T-helper 17 cell (primary cell): Measurements from ENCODE around the gene B4GALNT1. TPM values are rescaled to one million over a fixed set of nuclear protein-coding genes. Genes with fewer than 3 reads are reported as not detected.
"Not testable (repeated sequence)": the region's sequence is repeated elsewhere in the genome, so short reads cannot be mapped to it uniquely, and the experiment has no call there.

Experiments
- ATAC-seq: fragments of 150-1000 bp; cut with Tn5 transposase; 2 replicates; pipeline ENCODE4 v1.10.0; 2021; ENCODE audit warnings: mild to moderate bottlenecking, moderate library complexity
- DNase-seq, 3 donors: peaks; one replicate each; pipeline versions ENCODE4 v3.0.0 to v3.0.0-alpha.2; 2020 to 2021
- H3K9me3 ChIP-seq: one replicate; pipeline ENCODE4 v1.7.0; 2013; ENCODE audit warnings: low read length, mild to moderate bottlenecking; ENCODE audit not compliant: control insufficient read depth, poor library complexity, severe bottlenecking
- H3K27ac Mint-ChIP-seq: one replicate; pipeline ENCODE4 v1.8.0; 2022; ENCODE audit warnings: mild to moderate bottlenecking, moderate library complexity, mixed read lengths
- H3K27me3 Mint-ChIP-seq: one replicate; pipeline ENCODE4 v1.8.0; 2022; ENCODE audit warnings: mixed read lengths
- H3K36me3 Mint-ChIP-seq: one replicate; pipeline ENCODE4 v1.8.0; 2022; ENCODE audit warnings: low read depth, mixed read lengths
- H3K4me1 Mint-ChIP-seq: one replicate; pipeline ENCODE4 v1.8.0; 2022; ENCODE audit warnings: mild to moderate bottlenecking, mixed read lengths
- H3K4me3 Mint-ChIP-seq: one replicate; pipeline ENCODE4 v1.8.0; 2022; ENCODE audit warnings: mild to moderate bottlenecking, moderate library complexity, mixed read lengths
- total RNA-seq, 4 donors: library from RNA in 2 of 4; stranded (reverse) in 2 of 4; gene quantifications; one replicate each; pipeline ENCODE4 v1.2.3 and lab custom pipeline; 2022 to 2026

Gene B4GALNT1
- total RNA-seq, 2 donors from 2014 or later, result not detected

GRCh38 chr12:57622293-57623245 lies 10.4 kb downstream of the B4GALNT1 start:
- H3K36me3 Mint-ChIP-seq, result peaks cover 16% of the 10 kb centered on the region
- H3K4me1 Mint-ChIP-seq, result peaks cover 33% of the 10 kb centered on the region
- H3K27me3 Mint-ChIP-seq, result peaks cover 93% of the 10 kb centered on the region
- DNase-seq (no peak), ATAC-seq (no peak)
- peak overlapping the region; percentile 92 for H3K4me3 Mint-ChIP-seq
- no peaks in the 10 kb centered on the region for H3K9me3 ChIP-seq
- H3K27ac Mint-ChIP-seq, result no peak overlapping the region

DNA sequence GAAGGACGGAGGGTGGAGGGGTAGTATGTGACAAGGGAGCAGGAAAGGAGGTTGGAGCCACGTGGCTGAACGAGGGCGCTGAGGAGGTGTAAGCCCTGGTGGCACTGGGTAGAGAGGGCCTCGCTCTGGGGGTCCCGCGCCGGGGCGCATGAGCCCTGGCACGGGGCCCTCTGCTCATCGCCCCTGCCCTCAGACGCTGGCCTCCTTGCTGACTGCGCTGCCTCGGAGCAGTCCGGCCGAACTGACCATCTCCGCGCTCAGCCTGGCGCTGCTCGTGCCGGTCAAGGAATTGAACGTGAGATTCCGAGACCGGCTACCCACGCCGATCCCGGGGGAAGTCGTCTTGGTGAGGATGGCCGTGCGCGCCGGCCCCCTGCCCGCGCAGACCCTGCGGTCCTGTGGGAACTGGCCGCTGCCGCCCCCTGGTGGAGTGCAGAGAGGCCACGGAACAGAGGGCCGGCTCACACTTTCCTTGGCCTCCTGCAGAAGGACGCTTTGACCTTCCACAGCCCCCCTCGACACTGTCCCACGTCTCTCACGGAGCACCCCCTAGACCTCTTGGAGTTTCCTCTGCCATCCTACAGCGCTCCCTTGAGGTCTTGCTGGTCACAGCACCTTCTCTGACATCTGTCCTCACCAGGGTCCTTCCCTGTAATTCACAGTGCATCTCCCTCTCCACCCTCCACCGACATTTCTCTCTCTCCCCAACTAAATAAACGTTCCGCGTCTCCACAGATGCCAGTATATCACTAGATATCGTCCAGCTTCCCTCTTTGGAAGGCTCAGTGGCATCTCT lies 11.3 kb downstream of the B4GALNT1 start:
- H3K36me3 Mint-ChIP-seq, result peaks cover 16% of the 10 kb centered on the region
- H3K4me3 Mint-ChIP-seq, result peak overlapping the region; percentile 92
- no peak overlapping the region for H3K27ac Mint-ChIP-seq
- ATAC-seq (peak; percentile 69), DNase-seq (peak; percentile 39 to 54 (median 45))
- peaks cover 29% of the 10 kb centered on the region for H3K4me1 Mint-ChIP-seq
- no peaks in the 10 kb centered on the region for H3K9me3 ChIP-seq
- H3K27me3 Mint-ChIP-seq, result peaks cover 96% of the 10 kb centered on the region

GRCh38 chr12:57620936-57621496 lies 12.0 kb downstream of the B4GALNT1 start:
- Mint-ChIP-seq H3K27ac (no peak overlapping the region), H3K36me3 (peaks cover 16% of the 10 kb centered on the region), H3K4me1 (peaks cover 29% of the 10 kb centered on the region), H3K4me3 (peak overlapping the region; percentile 92), H3K27me3 (peaks cover 96% of the 10 kb centered on the region)
- no peaks in the 10 kb centered on the region for H3K9me3 ChIP-seq
- DNase-seq (no peak), ATAC-seq (no peak)

DNA sequence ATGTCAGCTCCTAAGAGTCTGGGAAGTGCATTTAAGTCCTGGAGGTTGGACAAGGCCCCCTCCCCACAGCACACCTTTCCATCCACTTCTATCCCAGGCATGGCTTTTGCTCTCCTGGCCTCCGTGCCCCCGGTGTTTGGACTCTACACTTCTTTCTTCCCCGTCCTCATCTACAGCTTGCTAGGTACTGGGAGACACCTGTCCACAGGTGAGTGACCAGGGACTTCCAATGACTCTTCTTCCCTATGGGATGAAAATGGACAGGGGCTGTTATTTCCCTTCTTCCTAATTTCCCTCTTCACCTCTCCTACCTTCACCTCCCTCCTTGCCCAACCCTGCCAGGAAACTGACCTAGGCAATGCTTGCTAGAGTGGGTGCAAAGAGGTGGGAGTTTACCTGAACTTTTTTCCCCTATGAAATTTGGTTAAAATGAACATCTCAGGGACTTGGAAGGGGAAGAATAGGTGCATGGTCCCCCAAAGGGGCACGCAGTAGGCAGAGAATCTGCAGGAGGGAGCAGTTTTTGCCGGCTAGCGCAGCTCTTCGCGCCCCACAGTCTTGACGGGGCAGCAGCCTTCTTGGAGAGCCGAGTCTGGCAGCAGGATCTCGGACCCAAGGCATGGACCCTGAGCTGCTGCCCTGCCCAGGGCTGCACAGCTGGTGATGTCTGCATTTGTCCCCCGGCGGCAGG lies 12.6 kb downstream of the B4GALNT1 start:
- H3K9me3 ChIP-seq, result no peaks in the 10 kb centered on the region
- H3K4me3 Mint-ChIP-seq, result peak overlapping the region; percentile 92
- peaks cover 18% of the 10 kb centered on the region for H3K36me3 Mint-ChIP-seq
- H3K4me1 Mint-ChIP-seq, result peaks cover 29% of the 10 kb centered on the region
- no peak overlapping the region for H3K27ac Mint-ChIP-seq
- no peak for DNase-seq
- ATAC-seq, result no peak
- peaks cover 96% of the 10 kb centered on the region for H3K27me3 Mint-ChIP-seq

- Mint-ChIP-seq H3K36me3 (peaks cover 14% of the 10 kb centered on the region), H3K27ac (no peak overlapping the region), H3K27me3 (peaks cover 96% of the 10 kb centered on the region), H3K4me3 (peak overlapping the region; percentile 68), H3K4me1 (peaks cover 29% of the 10 kb centered on the region)
- H3K9me3 ChIP-seq, result no peaks in the 10 kb centered on the region
- DNase-seq, result peak in 1 of 3 donors; percentile 18
- peak; percentile 71 for ATAC-seq
These were observed 13.4 kb downstream of the B4GALNT1 start for GRCh38 chr12:57619434-57620244.

DNA sequence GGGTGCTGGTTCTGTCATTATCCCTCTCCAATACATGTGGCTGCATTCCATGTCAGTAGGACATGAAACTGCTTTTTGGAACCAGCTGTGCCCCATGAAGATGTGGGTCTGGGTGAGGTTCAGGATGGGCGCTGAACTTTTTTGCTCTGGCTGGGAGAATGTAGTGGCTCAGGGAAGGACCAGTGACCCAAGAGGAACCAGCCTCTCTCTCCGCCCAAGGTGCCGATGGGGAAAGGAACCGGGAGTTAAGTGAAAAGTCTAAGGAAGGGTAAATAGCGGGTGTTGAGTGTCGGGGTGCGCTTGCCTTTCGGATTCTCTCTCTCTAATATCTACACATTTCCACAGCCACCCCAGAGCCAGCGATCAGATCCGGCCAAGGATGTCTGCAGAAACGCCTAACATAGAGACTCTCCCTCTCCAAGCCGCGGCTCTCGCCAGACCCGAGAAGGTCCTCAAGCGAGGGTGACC lies 14.0 kb downstream of the B4GALNT1 start:
- no peaks in the 10 kb centered on the region for H3K9me3 ChIP-seq
- DNase-seq, result no peak
- Mint-ChIP-seq H3K27ac (no peak overlapping the region), H3K36me3 (peaks cover 11% of the 10 kb centered on the region), H3K27me3 (peaks cover 95% of the 10 kb centered on the region), H3K4me3 (peak overlapping the region; percentile 68), H3K4me1 (peaks cover 29% of the 10 kb centered on the region)
- no peak for ATAC-seq

DNA sequence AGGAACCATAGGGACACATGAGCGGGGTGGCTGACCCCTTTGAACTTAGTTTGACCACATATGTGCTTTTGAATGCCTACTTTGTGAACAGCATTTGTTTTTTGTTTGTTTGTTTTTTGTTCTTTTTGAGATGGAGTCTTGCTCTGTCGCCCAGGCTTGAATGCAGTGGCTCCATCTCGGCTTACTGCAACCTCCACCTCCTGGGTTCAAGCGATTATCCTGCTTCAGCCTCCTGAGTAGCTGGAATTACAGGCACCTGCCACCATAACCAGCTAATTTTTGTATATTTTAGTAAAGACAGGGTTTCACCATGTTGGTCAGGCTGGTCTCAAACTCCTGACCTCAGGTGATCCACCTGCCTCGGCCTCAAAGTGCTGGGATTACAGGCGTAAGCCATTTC lies 14.6 kb downstream of the B4GALNT1 start:
- not testable (repeated sequence) for DNase-seq, H3K9me3 ChIP-seq, H3K4me3 Mint-ChIP-seq, ATAC-seq, H3K27ac Mint-ChIP-seq
- H3K27me3 Mint-ChIP-seq, result peaks cover 89% of the 10 kb centered on the region
- H3K36me3 Mint-ChIP-seq, result peaks cover 11% of the 10 kb centered on the region
- peaks cover 29% of the 10 kb centered on the region for H3K4me1 Mint-ChIP-seq

- H3K36me3 Mint-ChIP-seq, result peaks cover 9% of the 10 kb centered on the region
- peaks cover 27% of the 10 kb centered on the region for H3K4me1 Mint-ChIP-seq
- ATAC-seq (no peak), DNase-seq (no peak)
- peaks cover 89% of the 10 kb centered on the region for H3K27me3 Mint-ChIP-seq
- no peaks in the 10 kb centered on the region for H3K9me3 ChIP-seq
- H3K27ac Mint-ChIP-seq, result no peak overlapping the region
- no peak overlapping the region for H3K4me3 Mint-ChIP-seq
These were observed 15.1 kb downstream of the B4GALNT1 start for GRCh38 chr12:57617942-57618341.

DNA sequence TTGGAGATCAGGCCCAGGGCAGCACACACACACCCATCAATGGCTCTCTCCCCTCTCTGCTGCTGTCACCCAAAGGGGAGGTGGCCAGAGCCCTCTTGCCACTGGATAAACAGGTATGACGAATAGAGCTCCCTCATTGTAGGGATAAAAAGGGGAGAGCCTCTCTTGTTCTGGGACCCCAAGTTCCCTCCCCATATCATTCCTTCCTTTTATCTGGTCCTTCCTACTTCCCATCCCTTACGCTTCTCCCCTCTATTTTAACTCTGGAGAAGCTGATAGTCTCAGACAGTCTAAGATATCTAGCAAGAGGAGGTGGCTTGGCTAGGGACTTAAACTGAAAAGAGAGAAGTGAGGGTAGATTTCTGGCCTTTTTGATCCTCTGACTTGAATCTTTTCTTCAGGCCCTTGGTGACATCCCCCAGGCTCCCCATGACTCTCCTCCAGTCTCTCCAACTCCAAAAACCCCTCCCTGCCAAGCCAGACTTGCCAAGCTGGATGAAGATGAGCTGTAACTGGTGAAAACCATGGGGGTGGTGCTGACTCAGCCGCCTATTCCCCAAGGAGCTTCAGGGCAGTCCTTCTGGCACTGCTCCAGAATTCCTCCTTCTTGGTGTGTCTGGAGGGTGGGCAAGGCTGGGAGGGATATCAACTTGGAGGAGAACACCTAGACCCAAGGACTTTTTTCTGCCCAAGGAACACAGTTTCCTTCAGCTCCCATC lies 16.5 kb downstream of the B4GALNT1 start:
- ATAC-seq, result no peak
- Mint-ChIP-seq H3K4me3 (no peak overlapping the region), H3K27me3 (peaks cover 84% of the 10 kb centered on the region)

GRCh38 chr12:57615637-57616036 lies 17.4 kb downstream of the B4GALNT1 start:
- no peaks in the 10 kb centered on the region for H3K9me3 ChIP-seq
- Mint-ChIP-seq H3K36me3 (peaks cover 2% of the 10 kb centered on the region), H3K27me3 (peaks cover 77% of the 10 kb centered on the region), H3K4me3 (no peak overlapping the region), H3K27ac (no peak overlapping the region), H3K4me1 (peaks cover 10% of the 10 kb centered on the region)
- DNase-seq (no peak), ATAC-seq (no peak)

More for the DNA sequence above, 16.5 kb downstream of the B4GALNT1 start:
- no peak overlapping the region for H3K27ac Mint-ChIP-seq
- H3K9me3 ChIP-seq, result no peaks in the 10 kb centered on the region
- H3K4me1 Mint-ChIP-seq, result peaks cover 16% of the 10 kb centered on the region
- DNase-seq, result no peak
- peaks cover 2% of the 10 kb centered on the region for H3K36me3 Mint-ChIP-seq

DNA sequence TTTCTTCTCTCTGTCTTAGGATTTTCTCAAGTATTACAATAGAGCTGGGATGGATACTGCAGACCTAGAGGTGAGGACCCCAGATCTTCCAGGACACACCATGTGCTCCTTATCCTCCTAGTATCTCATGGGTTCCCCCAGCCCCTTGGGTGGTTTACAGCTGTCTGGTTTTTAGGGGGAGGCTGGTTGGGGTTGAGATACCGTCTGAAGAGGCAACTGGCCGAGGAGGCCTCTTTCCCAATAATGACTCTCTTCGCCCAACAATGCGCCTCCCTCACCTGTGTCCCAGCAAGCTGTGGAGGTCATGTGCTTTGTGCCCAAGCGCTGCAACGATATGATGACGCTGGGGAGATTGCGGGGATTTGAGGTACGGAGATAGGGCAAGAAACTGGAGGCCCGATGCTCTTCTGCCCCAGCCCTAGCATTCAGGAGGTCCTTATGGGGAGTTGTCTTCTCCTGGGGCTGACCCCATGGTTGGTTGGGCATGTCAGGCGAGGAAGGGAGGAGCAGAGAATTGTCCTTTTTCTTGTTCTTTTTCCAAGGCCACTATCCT lies 18.0 kb downstream of the B4GALNT1 start:
- H3K27me3 Mint-ChIP-seq, result peaks cover 77% of the 10 kb centered on the region
- no peak overlapping the region for H3K27ac Mint-ChIP-seq
- H3K9me3 ChIP-seq, result no peaks in the 10 kb centered on the region
- H3K36me3 Mint-ChIP-seq, result peaks cover 2% of the 10 kb centered on the region
- peaks cover 7% of the 10 kb centered on the region for H3K4me1 Mint-ChIP-seq
- H3K4me3 Mint-ChIP-seq, result no peak overlapping the region
- no peak for DNase-seq
- no peak for ATAC-seq
